H7 (cell line): ENCODE data around the gene CSMD2. TPM values are rescaled to one million over a fixed set of nuclear protein-coding genes. Genes with fewer than 3 reads are reported as not detected.
"Not testable (repeated sequence)": the region's sequence is repeated elsewhere in the genome, so short reads cannot be mapped to it uniquely, and the experiment has no call there.

Experiments
- DNase-seq: peaks from one replicate; pipeline ENCODE4 v3.0.0; 2012
- H3K27me3 ChIP-seq: 2 replicates; pipeline ENCODE4 v1.6.0; 2011; ENCODE audit warnings: mild to moderate bottlenecking, low read length; ENCODE audit not compliant: control insufficient read depth, insufficient read depth
- H3K36me3 ChIP-seq: replicated peaks from 2 replicates; pipeline ENCODE4 v1.5.1; 2011; ENCODE audit warnings: low read length; ENCODE audit not compliant: control insufficient read depth, insufficient read depth
- H3K4me3 ChIP-seq: 2 replicates; pipeline ENCODE4 v1.5.1; 2011; ENCODE audit warnings: low read depth, mild to moderate bottlenecking, control low read depth, low read length, moderate library complexity; ENCODE audit not compliant: insufficient read depth
- total RNA-seq: library from RNA; depleted of rRNA; stranded (reverse); fragments of >200 nt; shearing (Covaris generic); gene quantifications from 2 replicates; pipeline ENCODE4 v1.2.3, GENCODE V29; 2014

CSMD2 gene
- total RNA-seq, 1 experiment from 2014 or later, result 6.3 TPM

DNA sequence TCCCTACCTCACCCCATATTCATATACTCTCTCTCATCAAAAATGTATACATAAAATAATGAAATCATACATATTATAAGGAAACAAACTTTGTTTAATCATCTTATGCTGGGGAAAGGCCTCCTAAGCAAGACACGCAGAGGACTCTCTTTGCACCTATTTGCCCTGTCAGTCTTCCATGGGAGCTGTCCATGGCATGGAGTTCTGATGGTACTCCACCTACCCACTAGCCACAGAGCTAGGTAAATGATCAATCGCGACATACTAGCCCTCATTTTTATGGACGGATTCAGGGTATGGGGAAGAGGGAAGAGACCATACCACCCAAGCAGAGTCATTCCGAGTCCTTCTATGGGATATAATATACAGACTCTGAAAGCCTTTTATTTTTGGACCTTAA lies 131.0 kb downstream of the CSMD2 start:
- H3K36me3 ChIP-seq, result no peaks in the 10 kb centered on the region
- no peak overlapping the region for H3K4me3 ChIP-seq
- no peak for DNase-seq
- H3K27me3 ChIP-seq, result no peaks in the 10 kb centered on the region

DNA sequence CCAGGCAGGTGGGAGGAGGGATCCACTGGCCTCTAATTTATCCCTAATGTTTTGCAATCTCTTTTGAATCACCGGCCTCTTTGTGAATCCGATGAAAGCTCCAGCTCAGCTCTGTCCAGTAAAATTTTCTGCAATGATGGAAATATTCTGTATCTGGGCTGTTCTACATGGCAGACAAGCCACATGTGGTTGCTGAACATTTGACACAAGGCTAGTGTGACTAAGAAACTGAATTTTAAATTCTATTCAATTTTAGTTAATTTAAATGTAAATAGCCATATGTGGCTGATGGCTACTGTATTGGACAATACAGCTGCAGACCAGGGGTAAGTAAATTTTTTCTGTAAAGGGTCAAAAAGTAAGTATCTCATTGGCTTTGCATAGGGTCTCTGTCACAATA lies 135.1 kb downstream of the CSMD2 start:
- Histone ChIP-seq H3K4me3 (no peak overlapping the region), H3K27me3 (no peaks in the 10 kb centered on the region), H3K36me3 (no peaks in the 10 kb centered on the region)
- no peak for DNase-seq

DNA sequence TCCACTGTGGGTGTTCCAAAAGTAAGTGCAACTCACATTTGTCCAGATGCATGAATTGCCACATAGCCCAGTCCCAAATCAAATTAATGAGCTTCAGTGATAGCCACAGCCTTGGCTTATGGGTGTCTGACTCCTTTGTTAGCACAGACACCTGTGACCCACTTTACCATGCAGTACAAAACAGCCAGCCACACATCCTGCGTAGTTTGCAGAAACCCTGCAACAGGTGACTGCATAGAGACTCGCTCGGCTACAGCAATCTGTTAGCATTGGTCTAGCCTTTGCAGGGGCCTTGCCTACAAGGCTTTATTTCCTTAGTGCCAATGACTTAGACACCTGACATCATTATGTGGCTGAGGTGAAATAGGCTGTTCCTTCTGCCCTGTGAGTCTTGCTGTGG lies 135.5 kb downstream of the CSMD2 start:
- H3K36me3 ChIP-seq, result no peaks in the 10 kb centered on the region
- no peak for DNase-seq
- H3K27me3 ChIP-seq, result no peaks in the 10 kb centered on the region
- H3K4me3 ChIP-seq, result no peak overlapping the region

DNA sequence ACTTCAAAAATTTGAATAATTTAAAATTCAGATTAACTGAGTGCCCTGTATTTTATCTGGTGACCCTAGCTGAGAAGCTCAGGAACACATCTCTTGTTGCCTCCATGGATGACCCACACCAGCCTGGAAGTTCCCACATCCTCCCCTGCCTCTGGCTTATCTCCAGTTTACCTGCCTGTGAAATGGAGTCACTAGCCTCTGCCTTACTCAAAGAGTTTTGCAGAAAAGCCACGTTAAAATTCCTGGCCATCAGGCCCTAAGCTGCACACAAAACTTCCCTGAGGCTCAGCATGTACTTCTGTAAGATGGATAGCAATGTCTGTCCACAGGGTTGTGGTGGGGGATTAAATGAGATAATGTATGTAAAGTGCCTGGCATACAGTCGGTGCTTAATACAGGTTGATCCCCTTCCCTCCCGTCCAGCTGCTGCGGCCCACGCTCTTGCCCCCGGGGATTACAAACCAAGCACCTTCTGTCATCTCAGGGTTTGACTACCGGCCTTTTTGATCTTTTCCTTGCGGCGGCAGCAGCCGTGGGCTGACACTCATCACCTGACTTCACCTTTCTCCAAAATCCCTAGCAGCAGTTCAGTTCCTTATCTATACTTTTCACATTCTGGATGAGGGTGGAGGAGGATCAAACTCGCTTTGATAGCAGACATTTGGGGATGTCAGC lies 136.5 kb downstream of the CSMD2 start:
- Histone ChIP-seq H3K36me3 (no peaks in the 10 kb centered on the region), H3K27me3 (no peaks in the 10 kb centered on the region), H3K4me3 (no peak overlapping the region)
- DNase-seq, result no peak

DNA sequence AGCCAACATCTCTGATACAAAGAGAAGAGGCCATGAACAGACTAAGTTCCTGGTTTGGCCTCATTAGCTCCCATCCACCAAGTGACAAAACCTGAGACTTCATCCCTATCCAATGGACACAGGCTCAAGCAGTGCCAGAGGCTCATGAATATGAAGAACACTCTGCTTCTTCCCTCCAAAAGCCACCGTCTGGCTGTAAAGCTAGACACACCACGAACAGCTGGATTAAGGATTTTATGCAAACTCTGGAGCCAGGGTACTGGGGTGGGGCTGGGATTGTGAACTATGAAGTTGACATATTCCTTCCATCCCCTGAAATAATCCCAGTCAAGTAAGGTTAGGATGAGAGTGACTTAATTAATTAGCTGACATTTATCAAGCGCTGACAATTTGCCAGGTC lies 139.4 kb downstream of the CSMD2 start:
- Histone ChIP-seq H3K4me3 (no peak overlapping the region), H3K27me3 (no peaks in the 10 kb centered on the region), H3K36me3 (no peaks in the 10 kb centered on the region)
- DNase-seq, result no peak

DNA sequence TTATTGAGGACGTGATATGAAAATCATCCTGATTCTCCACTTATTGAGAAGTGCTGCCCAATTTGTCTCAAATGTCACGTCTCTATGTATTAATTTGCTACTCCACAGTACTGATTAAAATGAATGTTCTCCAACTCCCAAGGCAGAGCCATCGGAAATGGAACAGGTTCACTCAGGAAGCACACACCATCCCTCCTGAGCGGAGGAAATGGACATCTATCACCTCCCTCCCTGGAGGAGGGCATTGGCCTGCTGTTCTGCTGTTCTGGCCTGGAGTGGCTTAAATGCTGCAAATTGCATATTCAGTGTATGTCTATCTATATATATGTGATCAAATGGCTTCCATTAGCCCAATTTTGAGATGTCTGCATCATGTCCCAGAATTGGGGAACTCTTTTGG lies 140.5 kb downstream of the CSMD2 start:
- H3K36me3 ChIP-seq, result no peaks in the 10 kb centered on the region
- no peak for DNase-seq
- no peaks in the 10 kb centered on the region for H3K27me3 ChIP-seq
- no peak overlapping the region for H3K4me3 ChIP-seq

DNA sequence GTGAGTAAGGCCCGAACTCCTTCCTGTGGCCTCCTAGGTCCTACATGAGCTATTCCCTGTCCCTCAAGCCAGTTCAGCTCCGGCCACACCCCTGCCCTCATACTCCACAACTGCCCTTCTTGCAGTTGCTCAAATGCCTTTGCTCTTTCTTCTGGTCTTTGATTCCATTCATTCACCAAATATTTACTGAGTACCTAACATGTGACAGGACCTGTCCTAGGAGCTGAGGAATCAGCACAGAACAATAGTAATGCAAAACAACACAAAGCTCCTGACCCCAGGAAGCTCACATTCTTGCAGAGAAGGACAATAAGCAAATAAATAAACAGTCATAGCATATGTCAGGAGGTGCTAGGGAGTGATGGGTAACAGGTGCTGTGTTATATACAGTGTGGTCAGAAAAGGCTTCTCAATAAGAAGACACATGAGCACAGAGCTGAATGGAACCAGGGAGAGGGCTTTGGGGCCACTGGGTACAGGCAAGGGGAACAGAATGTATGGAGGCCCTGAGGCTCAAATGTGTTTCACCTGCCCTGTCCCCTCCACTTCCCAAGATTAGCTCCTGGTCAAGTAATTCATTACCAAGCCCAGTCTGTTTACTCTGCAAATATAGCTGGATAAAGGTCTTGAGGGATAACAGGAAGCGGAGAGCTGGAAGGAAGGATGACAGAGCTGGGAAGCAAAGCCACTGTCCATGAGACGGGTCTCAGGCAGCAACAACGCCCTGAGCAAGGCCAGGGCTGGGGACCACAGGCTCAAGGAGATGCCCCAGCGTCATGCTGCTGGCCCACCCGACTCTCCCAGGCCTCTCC lies 145.1 kb downstream of the CSMD2 start:
- peak; percentile 54 for DNase-seq
- H3K36me3 ChIP-seq, result no peaks in the 10 kb centered on the region
- no peak overlapping the region for H3K4me3 ChIP-seq

DNA sequence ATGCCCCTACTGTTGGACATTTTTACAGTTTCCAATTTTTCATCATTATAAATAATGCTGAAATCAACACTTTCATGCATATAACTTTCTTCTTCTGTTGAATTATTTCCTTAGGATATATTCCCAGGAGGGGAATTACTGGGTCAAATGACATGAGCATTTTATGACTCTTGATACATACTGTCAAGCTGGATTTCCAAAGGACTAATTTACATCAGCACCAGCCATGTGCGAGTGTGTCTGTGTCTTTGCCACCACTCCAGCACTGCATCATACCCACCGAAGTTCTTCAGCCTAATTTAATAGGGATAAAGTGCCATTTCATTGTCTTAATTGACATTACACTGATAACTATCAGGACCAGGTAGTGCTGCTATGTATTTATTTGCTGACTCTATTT lies 146.7 kb downstream of the CSMD2 start:
- H3K27me3 ChIP-seq, result no peaks in the 10 kb centered on the region
- no peak for DNase-seq
- no peak overlapping the region for H3K4me3 ChIP-seq
- H3K36me3 ChIP-seq, result no peaks in the 10 kb centered on the region

More for the DNA sequence above, 145.1 kb downstream of the CSMD2 start:
- no peaks in the 10 kb centered on the region for H3K27me3 ChIP-seq

DNA sequence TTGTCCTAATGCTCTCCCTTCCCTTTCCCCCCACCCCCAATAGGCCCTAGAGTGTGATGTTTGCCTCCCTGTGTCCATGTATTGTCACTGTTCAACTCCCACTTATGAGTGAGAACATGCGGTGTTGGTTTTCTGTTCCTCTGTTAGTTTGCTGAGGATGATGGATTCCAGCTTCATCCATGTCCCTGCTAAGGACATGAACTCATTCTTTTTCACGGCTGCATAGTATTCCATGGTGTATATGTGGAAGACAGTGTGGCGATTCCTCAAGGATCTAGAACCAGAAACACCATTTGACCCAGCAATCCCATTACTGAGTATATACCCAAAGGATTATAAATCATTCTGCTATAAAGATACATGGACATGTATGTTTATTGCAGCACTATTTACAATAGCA lies 148.7 kb downstream of the CSMD2 start:
- H3K4me3 ChIP-seq, DNase-seq, H3K27me3 ChIP-seq, H3K36me3 ChIP-seq: not testable (repeated sequence)

DNA sequence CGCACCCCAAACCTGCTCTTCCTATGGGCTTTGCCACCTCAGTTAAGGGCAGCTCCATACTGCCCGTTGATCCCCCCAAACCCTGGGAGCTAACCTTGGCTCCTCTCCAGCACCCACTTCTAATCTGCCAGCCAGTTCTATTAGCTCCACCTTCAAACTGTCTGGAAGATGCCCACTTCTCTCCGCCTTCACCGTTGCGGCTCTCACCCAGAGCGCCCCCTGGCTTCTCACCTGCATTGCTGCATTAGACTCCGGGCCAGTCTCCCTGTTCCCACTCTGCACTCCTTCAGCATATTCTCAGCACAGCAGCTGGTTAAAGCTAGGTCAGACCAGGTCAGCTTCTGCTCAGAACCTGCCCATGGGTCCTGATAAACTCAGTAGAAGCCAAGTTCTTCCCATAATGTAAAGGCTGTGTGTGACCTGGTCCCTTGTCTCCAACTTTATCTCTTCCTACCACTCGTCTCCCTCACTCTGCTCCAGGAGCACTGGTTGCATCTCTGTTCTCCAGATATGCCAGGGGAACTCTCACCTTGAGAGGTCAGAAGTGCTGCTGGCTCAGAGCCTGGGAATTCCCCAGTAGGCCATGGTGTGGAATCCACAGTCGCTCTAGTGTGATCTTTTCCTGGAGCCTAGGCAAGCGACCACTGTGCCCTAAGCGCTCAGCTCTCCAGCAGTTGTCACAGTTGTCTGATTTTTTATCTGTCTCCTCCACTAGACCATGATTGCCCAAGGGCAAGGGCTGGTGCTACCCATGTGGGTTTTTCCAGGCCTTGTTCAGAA lies 150.9 kb downstream of the CSMD2 start:
- H3K4me3 ChIP-seq, result no peak overlapping the region
- no peaks in the 10 kb centered on the region for H3K36me3 ChIP-seq
- peak; percentile 78 for DNase-seq
- H3K27me3 ChIP-seq, result no peaks in the 10 kb centered on the region

DNA sequence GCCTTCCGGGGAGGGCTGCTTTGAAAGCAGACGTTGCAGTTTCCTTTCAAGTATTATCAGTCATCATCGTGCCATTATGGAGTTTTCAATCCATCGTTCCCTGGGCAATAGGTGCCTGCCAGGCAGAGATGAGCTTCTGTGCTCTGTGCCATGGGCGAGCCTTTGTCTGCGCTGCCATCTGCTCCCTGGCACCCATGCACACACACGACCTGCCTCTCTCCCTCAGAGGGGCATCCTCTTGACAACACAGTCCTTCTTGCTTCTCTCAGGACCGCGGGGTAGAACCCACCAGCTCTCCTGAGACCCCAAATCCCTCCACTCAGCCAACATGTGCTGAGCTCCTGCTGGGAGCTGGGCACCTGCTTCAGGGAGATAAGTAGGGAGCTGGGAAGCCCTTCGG lies 151.9 kb downstream of the CSMD2 start:
- no peaks in the 10 kb centered on the region for H3K36me3 ChIP-seq
- H3K4me3 ChIP-seq, result no peak overlapping the region
- H3K27me3 ChIP-seq, result no peaks in the 10 kb centered on the region
- no peak for DNase-seq

DNA sequence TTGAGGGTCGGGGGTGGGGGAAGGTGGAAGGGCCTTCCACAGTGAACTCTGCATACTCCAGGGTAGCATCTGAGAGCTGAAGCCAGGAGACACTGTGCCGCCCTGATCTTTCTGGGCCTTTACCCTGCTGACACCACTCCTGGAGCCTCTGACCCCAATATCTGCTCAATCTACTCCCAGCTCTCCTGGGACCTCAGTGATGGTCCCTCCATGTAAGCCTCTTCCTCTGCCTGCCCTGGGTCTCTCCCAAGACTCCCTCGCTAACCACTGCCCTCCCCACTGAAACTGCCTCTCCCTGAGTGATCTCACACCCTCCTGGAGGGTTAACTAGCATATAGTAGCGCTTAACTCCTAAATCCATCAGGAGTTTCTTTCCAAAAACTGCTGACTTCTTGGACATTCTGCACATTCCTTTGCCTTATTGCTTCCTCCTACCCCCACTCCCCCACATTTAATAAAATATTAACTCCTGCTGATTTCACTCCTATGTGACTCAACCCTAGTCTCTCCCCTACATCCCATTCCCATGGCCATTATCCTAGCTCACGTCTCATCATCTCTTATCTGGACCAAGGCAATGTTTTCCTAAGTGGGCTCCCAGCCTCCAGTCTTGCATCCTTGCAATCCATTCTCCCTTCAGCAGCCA lies 155.6 kb downstream of the CSMD2 start:
- no peak overlapping the region for H3K4me3 ChIP-seq
- DNase-seq, result no peak
- no peaks in the 10 kb centered on the region for H3K27me3 ChIP-seq
- no peaks in the 10 kb centered on the region for H3K36me3 ChIP-seq

DNA sequence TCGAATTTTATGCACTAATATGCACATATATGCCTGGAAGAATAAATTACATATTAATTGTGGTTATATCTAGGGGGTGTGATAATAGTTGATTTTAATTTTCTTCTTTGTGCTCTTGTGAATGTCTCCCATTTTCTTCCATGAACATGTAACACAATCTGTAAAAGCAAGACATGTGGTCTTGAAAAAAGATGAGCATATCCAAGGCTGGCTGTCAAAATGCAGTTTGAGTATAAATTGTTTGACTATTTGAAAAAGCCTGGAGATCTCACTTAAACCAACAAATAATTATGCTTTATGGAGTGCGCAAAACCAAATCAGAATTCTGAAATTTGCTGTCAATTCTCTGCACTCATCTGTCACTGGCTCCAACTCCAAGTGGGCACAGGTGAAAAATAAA lies 157.3 kb downstream of the CSMD2 start:
- H3K27me3 ChIP-seq, result no peaks in the 10 kb centered on the region
- H3K36me3 ChIP-seq, result no peaks in the 10 kb centered on the region
- H3K4me3 ChIP-seq, result no peak overlapping the region
- no peak for DNase-seq

DNA sequence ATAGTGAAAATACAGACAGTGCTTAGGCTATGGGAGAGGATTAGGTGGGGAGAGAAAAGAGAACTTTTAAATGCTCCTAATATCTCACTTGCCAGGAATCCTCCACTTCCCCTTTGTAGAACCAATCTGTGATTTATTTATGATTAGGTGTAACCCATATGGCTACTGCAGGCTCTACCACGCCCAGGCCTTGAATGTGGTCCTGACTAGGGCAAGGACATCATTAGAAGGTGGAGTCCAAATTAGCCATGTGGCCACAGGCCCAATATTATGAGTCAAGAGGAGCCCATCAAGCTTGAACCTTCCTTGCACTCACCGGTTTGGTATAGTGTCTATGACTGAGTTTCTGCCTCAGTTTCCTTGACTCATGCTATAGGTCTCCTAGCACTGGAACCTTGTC lies 159.7 kb downstream of the CSMD2 start:
- no peaks in the 10 kb centered on the region for H3K27me3 ChIP-seq
- no peaks in the 10 kb centered on the region for H3K36me3 ChIP-seq
- no peak overlapping the region for H3K4me3 ChIP-seq
- DNase-seq, result no peak
